Measurements from ENCODE around the gene IGF1. TPM values are rescaled to one million over a fixed set of nuclear protein-coding genes. Genes with fewer than 3 reads are reported as not detected.
A peak's percentile ranks its signal among the peaks of the same experiment; 100 is the strongest.

The IGF1 gene
- total and polyA plus RNA-seq, 9 of the 15 experiments (the other 6 are each of a cell fraction or from before 2014, with no cell fraction given), result 3.7 to 13.9 (median 4.5) TPM

DNA sequence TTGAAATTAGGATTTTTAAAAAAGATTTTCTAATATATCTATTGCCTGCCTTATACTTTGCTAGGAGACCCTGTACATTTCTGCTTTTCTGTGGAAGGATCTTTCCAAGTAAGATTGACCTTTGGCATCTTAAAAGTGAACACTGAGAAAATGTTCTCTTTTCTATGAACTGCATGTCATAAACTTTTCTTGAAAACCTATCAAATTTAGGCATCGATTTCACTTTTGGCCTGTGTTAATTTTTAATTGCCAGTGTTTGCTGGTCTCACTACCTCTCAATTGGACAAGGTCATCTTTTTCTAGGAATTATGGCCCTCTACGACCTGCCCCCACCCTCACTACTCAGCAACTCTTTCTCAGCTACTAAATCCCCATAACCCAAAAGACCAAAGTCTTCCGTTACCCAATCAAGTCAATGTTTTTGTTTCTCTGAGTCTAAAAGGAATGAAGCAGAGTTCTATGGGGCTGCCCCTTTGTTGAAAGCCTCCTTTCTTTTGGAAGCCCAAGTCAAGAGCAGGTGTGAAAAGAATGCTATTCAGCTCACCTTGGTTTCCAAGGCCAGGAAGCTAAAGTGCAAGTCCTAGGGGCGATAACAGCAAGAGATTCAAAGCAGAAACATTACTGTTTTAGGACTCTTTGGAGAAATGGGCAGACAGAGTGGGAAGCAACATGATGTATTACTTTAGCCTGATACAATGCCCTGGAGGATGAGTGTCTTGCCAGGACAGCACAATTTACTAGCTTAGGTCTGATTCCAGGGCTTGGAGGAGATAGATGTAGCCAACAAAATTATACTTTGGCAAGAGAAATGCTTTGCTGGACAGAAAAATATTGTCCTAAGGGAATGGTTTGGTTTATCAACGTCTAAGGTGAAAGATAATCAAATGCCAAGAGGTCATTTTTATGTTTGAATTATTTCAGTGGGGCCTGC is 55.0 kb downstream of the IGF1 start (continued):
- TF ChIP-seq EHMT2 (IDR thresholded peaks at IDR 0.05), result 0 out of 2 replicates have a peak, but pooled peaks have one; percentile 18
- TF ChIP-seq, protein P1, sequence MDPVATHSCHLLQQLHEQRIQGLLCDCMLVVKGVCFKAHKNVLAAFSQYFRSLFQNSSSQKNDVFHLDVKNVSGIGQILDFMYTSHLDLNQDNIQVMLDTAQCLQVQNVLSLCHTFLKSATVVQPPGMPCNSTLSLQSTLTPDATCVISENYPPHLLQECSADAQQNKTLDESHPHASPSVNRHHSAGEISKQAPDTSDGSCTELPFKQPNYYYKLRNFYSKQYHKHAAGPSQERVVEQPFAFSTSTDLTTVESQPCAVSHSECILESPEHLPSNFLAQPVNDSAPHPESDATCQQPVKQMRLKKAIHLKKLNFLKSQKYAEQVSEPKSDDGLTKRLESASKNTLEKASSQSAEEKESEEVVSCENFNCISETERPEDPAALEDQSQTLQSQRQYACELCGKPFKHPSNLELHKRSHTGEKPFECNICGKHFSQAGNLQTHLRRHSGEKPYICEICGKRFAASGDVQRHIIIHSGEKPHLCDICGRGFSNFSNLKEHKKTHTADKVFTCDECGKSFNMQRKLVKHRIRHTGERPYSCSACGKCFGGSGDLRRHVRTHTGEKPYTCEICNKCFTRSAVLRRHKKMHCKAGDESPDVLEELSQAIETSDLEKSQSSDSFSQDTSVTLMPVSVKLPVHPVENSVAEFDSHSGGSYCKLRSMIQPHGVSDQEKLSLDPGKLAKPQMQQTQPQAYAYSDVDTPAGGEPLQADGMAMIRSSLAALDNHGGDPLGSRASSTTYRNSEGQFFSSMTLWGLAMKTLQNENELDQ (CRISPR knock-in tag; IDR thresholded peaks at IDR 0.05; ENCODE audit: borderline replicate concordance), result no peak
- no peak for TF ChIP-seq NR2C2 (CRISPR knock-in tag; IDR thresholded peaks at IDR 0.05)
- TF ChIP-seq NR2C2 (tag; IDR thresholded peaks at IDR 0.05), result peak; percentile 58
- no peak for TF ChIP-seq DACH1 (IDR thresholded peaks at IDR 0.05; ENCODE audit: partially characterized antibody)
- TF ChIP-seq, protein P2, sequence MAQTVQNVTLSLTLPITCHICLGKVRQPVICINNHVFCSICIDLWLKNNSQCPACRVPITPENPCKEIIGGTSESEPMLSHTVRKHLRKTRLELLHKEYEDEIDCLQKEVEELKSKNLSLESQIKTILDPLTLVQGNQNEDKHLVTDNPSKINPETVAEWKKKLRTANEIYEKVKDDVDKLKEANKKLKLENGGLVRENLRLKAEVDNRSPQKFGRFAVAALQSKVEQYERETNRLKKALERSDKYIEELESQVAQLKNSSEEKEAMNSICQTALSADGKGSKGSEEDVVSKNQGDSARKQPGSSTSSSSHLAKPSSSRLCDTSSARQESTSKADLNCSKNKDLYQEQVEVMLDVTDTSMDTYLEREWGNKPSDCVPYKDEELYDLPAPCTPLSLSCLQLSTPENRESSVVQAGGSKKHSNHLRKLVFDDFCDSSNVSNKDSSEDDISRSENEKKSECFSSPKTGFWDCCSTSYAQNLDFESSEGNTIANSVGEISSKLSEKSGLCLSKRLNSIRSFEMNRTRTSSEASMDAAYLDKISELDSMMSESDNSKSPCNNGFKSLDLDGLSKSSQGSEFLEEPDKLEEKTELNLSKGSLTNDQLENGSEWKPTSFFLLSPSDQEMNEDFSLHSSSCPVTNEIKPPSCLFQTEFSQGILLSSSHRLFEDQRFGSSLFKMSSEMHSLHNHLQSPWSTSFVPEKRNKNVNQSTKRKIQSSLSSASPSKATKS (CRISPR knock-in tag; IDR thresholded peaks at IDR 0.05), result no peak
- peak; percentile 27 to 66; a peak in 1 of 4 replicates for TF ChIP-seq MAZ (CRISPR knock-in tag; conservative IDR thresholded peaks at IDR 0.05 in 1 of 2, IDR thresholded peaks at IDR 0.05 in 1 of 2)
- no peak for TF ChIP-seq ZNF551 (CRISPR knock-in tag; IDR thresholded peaks at IDR 0.05)
- TF ChIP-seq, protein P3, sequence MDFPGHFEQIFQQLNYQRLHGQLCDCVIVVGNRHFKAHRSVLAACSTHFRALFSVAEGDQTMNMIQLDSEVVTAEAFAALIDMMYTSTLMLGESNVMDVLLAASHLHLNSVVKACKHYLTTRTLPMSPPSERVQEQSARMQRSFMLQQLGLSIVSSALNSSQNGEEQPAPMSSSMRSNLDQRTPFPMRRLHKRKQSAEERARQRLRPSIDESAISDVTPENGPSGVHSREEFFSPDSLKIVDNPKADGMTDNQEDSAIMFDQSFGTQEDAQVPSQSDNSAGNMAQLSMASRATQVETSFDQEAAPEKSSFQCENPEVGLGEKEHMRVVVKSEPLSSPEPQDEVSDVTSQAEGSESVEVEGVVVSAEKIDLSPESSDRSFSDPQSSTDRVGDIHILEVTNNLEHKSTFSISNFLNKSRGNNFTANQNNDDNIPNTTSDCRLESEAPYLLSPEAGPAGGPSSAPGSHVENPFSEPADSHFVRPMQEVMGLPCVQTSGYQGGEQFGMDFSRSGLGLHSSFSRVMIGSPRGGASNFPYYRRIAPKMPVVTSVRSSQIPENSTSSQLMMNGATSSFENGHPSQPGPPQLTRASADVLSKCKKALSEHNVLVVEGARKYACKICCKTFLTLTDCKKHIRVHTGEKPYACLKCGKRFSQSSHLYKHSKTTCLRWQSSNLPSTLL (IDR thresholded peaks at IDR 0.05), result peak; percentile 88
- no peak for TF ChIP-seq L3MBTL2 (IDR thresholded peaks at IDR 0.05)
- no peak for TF ChIP-seq JUND (IDR thresholded peaks at IDR 0.05; ENCODE audit: borderline replicate concordance, low read depth, low read length)
- peak; percentile 8; the same call in 1 of the 3 replicates for TF ChIP-seq JUND (tag; IDR thresholded peaks at IDR 0.05; ENCODE audit: borderline replicate concordance, low read depth, low read length)
- no peak for TF ChIP-seq SMARCB1 (IDR thresholded peaks at IDR 0.05; ENCODE audit: insufficient read length, low read depth)
- TF ChIP-seq BDP1 (IDR thresholded peaks at IDR 0.05; ENCODE audit: insufficient read depth, insufficient read length), result no peak
- TF ChIP-seq CEBPB (tag; IDR thresholded peaks at IDR 0.05), result no peak
- no peak for TF ChIP-seq HINFP (tag; conservative IDR thresholded peaks at IDR 0.05; ENCODE audit: low read depth)
- no peak for TF ChIP-seq CREM (IDR thresholded peaks at IDR 0.05; ENCODE audit: low read depth)
- TF ChIP-seq PCBP1 (IDR thresholded peaks at IDR 0.05; ENCODE audit: low read depth, low read length, poor library complexity, severe bottlenecking), result no peak
- peak; percentile 41 for TF ChIP-seq CXXC5 (CRISPR knock-in tag; IDR thresholded peaks at IDR 0.05)
- peak; percentile 91; the same call in 1 of the 2 replicates for TF ChIP-seq CC2D1A (IDR thresholded peaks at IDR 0.05)

Measured in K562 (cell line).